ENCODE measurements around the gene UCK2. TPM values are rescaled to one million over a fixed set of nuclear protein-coding genes. Genes with fewer than 3 reads are reported as not detected.

UCK2 gene
- total RNA-seq, 1 donor from 2014 or later: 59.3 TPM

- no peak for DNase-seq (ENCODE audit: extremely low spot score, unreplicated experiment)
- H3K4me1 Mint-ChIP-seq (ENCODE audit: unreplicated experiment): peaks cover 44% of the 10 kb centered on the region
- H3K9me3 Mint-ChIP-seq: peaks cover 7% of the 10 kb centered on the region
- H3K4me3 Mint-ChIP-seq: no peak overlapping the region
- no peaks in the 10 kb centered on the region for H3K27me3 Mint-ChIP-seq
- peaks cover 6% of the 10 kb centered on the region for H3K36me3 Mint-ChIP-seq
- peak overlapping the region; percentile 37 for H3K27ac Mint-ChIP-seq
- TF ChIP-seq CTCF (conservative IDR thresholded peaks at IDR 0.05): no peak
Measured at GRCh38 chr1:165842671-165843129, 15.3 kb downstream of the UCK2 start.

- Mint-ChIP-seq H3K4me1 (ENCODE audit: unreplicated experiment) (peaks cover 38% of the 10 kb centered on the region), H3K27ac (no peak overlapping the region)
- TF ChIP-seq CTCF (conservative IDR thresholded peaks at IDR 0.05): no peak
Measured at GRCh38 chr1:165843304-165843703, 15.9 kb downstream of the UCK2 start.

GRCh38 chr1:165844114-165844798, 16.8 kb downstream of the UCK2 start:
- Mint-ChIP-seq H3K27me3 (no peaks in the 10 kb centered on the region), H3K4me1 (ENCODE audit: unreplicated experiment) (peaks cover 41% of the 10 kb centered on the region)

More at GRCh38 chr1:165843304-165843703, 15.9 kb downstream of the UCK2 start:
- Mint-ChIP-seq H3K4me3 (no peak overlapping the region), H3K36me3 (peaks cover 3% of the 10 kb centered on the region), H3K9me3 (peaks cover 1% of the 10 kb centered on the region), H3K27me3 (no peaks in the 10 kb centered on the region)
- DNase-seq (ENCODE audit: extremely low spot score, unreplicated experiment): no peak

GRCh38 chr1:165844933-165845332, 17.5 kb downstream of the UCK2 start:
- H3K27me3 Mint-ChIP-seq: no peaks in the 10 kb centered on the region
- H3K4me1 Mint-ChIP-seq (ENCODE audit: unreplicated experiment): peaks cover 42% of the 10 kb centered on the region
- no peaks in the 10 kb centered on the region for H3K9me3 Mint-ChIP-seq
- no peak overlapping the region for H3K27ac Mint-ChIP-seq
- no peak for DNase-seq (ENCODE audit: extremely low spot score, unreplicated experiment)
- no peak overlapping the region for H3K4me3 Mint-ChIP-seq
- no peak for TF ChIP-seq CTCF (conservative IDR thresholded peaks at IDR 0.05)
- H3K36me3 Mint-ChIP-seq: peaks cover 10% of the 10 kb centered on the region

More at GRCh38 chr1:165844114-165844798, 16.8 kb downstream of the UCK2 start:
- no peak overlapping the region for H3K27ac Mint-ChIP-seq
- H3K9me3 Mint-ChIP-seq: no peaks in the 10 kb centered on the region
- no peak for DNase-seq (ENCODE audit: extremely low spot score, unreplicated experiment)
- no peak for TF ChIP-seq CTCF (conservative IDR thresholded peaks at IDR 0.05)
- H3K4me3 Mint-ChIP-seq: no peak overlapping the region
- H3K36me3 Mint-ChIP-seq: peaks cover 8% of the 10 kb centered on the region

GRCh38 chr1:165845569-165845968, 18.2 kb downstream of the UCK2 start:
- no peak for TF ChIP-seq CTCF (conservative IDR thresholded peaks at IDR 0.05)
- Mint-ChIP-seq H3K9me3 (no peaks in the 10 kb centered on the region), H3K27me3 (no peaks in the 10 kb centered on the region), H3K36me3 (peaks cover 10% of the 10 kb centered on the region), H3K27ac (no peak overlapping the region), H3K4me3 (no peak overlapping the region), H3K4me1 (ENCODE audit: unreplicated experiment) (peaks cover 38% of the 10 kb centered on the region)
- no peak for DNase-seq (ENCODE audit: extremely low spot score, unreplicated experiment)

Data from type B pancreatic cell (in vitro differentiated cells).